ENCODE results near the gene TBXA2R.
"Not testable (repeated sequence)": the region's sequence is repeated elsewhere in the genome, so short reads cannot be mapped to it uniquely, and the experiment has no call there.

Gene TBXA2R

DNA sequence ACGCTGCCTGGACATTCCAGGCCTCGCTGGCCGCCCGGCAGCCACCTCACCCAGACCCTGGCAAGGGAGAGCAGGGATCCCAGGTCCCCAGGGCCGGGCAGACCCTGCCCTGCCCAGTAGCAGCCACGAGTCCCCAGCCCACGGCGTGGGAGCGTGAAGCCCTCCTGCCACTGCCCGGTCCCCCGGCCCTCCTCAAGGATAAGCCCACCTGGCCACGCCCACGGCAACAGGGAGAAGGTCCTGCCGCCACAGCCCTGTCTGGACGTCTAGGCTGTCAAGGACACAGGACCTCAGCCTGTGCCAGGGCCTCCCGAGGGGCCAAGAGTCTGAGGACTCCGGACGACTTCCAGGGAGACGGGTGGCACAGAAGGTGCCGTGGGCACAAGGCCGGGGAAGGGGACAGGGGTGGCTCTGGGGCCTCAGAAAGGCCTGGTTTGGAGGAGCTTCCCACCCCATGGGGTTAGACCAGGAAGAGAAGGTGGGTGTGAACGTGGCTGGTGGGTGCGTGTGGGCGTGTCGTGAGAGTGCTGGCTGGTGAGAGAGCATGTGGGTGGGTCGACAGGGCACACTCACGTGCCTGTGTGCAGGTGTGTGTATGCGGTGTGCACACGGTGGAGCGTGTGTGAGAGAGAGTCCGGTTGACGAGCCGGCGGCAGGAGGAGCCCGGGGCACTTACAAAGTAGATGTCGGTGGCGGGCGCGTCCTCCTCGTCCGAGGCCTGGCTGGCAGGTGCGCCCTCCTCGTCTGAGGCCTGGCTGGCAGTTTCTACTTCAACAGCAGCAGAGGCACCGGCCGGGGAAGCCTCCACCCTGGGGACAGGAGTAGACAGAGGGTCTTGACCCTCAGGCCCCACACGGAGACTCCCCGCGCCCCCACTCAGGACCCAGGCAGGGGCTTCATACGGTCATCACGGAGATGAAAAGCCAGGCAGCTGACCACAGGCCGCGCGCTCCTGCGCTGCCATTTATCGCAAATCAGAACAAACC is 31.8 kb upstream of the TBXA2R start:
- no peak for DNase-seq

DNA sequence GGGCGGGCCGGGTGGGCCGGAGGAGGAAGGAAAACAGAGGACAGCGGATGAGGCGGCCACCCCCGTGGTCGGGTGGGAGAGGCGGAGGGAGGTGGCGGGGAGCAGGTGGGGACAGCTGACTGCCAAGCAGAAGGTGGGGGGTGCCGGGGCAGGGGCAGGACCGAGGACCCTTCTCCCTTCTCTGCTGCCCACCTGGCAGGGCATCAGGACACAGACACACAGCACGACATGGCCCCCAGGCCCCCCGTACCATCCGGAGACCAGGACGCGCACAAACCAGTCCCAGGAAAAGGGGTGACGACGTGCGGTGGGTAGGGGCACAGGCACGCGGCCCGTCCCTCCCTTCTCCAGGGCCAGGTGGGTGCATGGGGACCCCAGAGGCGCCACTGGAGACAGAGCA is 30.9 kb upstream of the TBXA2R start:
- DNase-seq, result no peak

DNA sequence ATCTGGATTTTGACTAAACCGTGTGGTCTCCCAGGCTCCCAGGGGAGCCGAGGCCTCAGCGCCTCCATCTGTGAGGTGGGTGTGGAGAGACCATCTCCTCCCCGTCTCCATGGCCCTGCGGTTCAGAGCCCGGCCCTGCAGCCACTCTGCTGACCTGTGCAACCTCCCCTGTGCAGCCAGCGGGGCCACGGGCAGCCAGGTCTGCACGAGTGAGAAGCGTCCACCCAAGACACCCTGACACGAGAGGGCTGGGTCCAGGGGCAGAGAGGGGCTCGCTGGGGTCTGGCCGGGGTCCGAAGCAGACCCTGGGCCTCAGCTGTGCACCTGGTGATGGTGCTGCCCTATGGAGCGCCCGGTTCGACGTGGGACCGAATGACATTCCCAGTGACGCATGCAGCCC is 30.3 kb upstream of the TBXA2R start:
- DNase-seq, result no peak

DNA sequence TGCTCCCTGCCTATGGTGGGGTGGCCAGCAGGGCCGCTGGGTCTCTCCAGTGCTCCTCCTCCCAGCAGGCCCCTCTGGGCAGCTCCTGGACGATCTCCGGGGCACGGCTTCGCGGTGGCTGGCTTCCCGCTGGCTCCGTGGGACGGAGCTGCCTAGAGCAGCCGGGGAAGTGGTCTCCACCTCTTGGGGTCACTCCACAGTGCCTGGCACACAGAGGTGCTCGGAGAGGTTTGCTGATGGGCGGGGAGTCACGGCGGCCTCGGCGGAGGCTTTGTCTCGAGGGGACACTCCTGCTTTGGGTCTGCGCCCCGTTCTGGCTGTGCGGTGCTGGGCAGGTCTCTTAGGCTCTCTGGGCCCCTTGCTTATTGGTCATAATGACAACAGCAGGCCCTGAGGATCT is 29.8 kb upstream of the TBXA2R start:
- no peak for DNase-seq

DNA sequence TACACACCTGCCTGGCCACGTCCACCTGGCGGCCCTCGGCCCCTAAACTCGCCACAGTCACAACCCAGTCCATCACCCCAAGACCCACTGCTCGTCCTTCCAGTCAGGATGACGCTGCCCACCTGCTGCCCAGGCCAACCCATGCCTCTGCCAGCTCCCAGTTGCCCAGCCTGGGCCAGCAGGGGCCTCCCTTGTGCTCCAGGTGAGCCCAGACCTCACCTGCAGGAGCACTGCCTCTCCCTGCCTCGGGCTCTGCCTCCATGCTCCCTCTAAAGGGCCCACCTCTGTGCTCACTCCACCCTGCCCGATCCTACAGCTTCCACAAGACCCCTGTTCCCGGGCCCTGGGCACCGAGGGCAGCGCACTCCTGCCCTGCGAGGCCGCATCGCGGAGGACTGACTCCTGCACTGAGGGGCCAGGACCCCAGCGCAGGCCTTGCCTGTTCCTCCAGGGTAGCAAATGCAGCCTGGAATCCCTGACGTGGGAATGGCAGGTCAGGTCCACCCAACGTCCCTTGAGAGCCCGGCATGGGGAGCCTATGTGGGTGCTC is 27.9 kb upstream of the TBXA2R start:
- no peak for DNase-seq

DNA sequence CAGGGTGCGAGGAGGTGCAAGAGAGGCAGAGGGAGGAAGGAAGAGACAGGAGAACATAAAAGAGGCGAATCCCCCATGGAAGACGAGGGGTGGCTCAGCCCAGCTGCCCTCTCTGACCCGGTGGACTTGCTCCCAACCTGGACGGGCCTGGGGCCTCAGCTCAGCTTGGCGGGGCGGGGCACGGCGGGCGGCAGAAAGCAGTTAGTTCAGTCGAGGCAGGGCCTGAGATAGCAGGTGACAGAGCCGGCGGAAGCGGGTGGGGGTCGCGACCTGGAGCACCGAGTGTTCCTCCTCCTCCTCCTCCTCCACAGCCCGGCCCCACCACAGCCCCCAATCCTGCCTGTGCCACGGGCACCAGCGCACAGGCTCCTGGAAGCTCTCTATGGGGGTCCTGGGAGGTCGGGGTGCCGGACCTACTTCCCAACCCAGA is 26.9 kb upstream of the TBXA2R start:
- no peak for DNase-seq

DNA sequence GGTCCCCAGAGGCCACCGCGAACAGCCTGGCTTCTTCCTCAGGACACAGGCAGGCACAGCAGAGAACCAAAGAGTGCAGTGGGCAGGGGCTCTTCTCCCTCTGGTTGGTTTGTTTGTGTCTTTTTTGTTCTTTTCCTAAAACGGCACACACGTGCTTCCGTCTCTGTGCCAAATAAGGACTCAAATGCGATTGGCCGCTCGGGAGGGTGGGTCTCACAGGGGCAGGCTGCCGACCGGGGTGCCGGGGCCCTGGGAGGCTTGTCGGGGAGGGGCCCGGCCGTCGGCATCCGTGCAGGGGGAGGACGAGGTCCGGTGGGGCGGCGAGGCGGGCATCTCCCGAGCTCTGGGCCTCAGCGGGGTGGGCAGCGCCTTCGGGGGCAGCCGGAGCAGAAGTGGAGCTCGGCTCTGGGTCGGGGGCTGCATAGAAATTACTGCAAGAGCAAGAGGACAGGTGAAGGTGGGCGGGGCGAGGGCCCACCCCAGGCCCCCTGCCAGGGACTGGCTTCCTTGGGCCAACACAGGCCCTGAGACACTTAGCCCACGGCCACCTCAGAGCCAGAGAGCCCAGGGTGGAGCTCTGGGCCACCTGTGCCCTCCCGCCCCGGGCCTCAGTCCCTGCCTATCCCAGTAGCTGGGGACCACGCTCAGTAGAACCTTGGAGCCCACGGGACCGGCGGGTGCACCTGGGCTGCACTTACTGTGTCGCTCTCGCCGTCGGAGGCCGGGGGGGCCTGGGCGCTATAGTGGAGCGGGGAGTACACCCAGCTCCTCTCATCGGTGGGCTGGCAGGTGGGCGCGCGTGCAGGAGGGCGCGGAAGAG is 26.3 kb upstream of the TBXA2R start:
- DNase-seq, result no peak

DNA sequence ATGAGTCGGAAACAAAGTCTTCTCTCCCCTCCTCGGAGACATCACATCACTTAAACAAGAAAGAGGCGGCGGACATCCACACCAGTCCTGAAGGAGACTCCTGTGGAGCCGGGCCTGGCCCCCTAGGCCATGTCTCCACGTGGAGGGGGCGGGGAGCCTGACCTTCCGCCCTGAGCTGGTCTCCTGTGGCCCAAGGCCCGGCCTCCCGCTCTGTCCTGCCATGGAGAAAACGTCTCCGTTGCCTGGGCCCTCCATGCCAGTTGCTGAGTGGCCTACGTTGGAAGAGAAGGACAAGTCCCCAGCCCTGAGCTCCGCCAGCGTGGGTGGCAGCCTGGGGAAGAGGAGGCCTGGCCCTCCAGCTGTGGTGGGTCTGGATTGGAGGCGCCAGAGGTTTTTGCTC is 25.4 kb upstream of the TBXA2R start:
- DNase-seq, result no peak

DNA sequence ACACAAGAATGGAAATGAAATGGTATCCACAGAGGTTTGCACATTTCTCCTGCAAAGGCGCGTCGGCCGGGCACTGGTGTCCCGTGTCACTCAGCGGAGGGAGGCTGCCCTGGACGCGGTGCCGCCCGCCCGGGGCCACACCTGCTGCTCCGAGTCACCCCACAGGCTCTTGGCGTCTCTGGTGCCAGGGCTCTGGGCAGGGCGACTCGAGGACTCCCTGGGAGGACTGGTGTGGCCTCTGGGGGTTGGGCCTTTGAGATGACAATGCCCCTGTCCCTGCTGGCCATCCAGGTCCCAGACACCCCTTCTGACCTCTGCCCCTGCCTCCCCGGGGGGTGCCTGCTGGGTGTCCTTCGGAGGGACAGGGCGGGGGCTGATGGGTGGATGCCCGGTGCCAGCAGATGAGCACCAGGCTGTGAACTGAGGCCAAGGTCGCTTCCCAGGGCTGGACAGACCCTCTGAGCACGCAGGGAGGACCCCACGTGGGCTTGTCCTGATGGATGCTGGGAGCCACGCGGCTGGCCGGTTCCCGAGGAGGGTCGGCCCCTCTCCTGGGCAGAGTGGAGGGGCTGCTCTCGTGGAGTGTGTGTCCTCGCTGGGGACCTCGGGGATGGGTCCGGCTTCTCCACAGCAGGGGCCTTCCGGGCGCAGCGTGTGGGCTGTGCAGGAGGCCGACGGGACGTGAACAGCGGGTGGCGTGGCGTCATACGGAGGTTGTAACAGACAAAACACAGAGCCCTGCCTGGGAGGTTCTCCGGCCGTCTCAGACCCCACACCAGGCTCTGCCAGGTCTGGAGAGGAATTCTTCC is 24.6 kb upstream of the TBXA2R start:
- DNase-seq, result no peak

DNA sequence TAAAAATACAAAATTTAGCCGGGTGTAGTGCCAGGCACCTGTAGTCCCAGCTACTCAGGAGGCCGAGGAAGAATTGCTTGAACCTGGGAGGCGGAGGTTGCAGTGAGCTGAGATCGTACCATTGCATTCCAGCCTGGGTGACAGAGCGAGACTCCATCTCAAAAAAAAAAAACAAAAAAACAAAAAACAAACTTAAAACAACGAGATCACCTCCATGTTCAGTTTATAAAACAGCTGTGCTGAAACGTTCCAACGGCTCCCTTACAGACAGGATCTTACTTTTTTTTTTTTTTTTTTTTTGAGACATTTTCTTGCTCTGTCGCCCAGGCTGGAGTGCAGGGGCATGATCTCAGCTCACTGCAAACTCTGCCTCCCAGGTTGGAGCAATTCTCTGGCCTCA is 22.1 kb upstream of the TBXA2R start:
- DNase-seq, result not testable (repeated sequence)

DNA sequence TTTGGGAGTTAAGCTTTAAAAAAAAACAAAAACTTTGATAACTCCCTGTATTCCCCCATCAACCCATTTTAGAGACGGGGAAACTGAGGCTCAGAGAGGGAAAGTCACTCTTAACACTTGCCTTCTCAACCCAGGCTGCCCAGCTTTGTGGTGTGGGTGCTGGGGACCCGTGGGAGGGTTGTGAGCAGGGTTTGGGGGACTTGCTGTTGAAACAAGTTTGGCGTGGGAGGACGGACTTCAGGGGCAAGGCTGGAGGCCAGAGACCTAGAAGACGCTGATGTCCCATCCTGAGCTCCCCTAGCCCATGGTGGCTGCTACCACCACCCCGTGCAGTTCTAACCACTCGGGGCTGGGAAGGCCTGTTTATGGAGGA is 20.7 kb upstream of the TBXA2R start:
- no peak for DNase-seq

DNA sequence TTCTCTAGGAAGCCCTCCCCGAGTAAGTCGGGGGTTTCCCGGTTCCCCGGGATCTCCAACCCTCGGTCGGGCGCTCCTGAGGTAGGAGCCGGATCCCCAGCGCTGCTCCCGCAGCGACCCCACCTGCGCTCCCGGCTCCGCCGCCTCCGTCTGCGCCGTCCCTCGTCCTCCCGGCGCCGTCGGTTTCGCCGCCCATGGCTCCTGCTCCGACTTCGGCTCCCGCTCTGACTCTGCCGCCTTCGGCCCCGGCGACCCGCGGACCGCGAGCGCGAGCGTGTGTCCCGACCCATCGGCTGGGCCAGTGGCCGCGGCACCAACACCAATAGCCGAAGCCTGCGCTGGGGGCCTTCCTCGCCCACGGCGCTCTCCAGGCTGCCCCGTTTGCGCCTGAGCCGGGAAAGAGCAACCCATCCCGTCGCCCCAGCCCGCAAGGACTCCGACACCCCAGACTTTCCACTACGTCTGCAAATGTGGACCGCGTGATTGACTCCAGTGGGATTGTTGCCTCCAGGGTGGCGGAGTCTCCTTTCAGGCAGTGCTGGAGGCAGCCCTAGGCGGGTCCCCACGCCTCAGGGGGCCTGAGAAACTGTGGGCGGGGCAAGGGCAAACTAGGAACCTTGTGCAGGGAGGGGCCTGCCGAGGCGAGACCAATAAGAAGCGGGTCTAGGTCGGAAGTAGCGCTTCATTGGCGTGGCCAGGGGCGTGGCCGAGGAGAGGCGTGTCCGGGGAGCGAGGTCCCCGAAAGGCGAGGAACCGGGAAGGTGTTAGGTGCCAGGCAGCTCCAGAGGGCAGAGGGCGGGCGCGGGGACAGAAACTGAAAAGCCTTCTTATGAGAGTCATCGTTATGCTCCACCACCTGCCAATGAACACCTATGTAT is 20.0 kb upstream of the TBXA2R start, which contains the start of gene CACTIN:
Gene CACTIN (minus strand): TSS at position 318 of the 878 bp plus-strand sequence. CDS start 28 bp downstream, at position 290.
- peak; percentile 98 to 99 for DNase-seq

DNA sequence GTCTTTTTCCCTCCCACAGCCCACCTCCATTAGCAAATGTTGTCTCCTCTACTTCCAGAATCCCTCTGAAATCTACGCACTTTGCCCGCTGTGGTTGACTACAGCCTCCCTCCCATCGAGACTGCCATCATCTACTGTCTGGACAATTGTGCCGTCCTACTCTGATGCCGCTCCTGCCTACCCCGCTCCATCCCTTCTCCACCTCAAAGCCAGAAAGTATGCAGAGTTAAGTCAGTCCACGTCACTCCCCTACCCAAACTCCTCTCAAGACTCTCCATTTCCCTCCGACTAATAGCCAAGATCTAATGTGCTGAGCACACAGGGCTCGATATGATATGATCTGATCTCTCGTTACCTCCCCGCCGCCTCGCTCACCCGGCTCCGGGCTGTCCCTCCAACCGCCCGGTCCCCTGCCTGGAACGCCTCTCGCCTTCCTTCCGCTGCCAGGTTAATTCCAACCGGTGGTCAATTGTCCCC is 19.4 kb upstream of the TBXA2R start:
- no peak for DNase-seq

DNA sequence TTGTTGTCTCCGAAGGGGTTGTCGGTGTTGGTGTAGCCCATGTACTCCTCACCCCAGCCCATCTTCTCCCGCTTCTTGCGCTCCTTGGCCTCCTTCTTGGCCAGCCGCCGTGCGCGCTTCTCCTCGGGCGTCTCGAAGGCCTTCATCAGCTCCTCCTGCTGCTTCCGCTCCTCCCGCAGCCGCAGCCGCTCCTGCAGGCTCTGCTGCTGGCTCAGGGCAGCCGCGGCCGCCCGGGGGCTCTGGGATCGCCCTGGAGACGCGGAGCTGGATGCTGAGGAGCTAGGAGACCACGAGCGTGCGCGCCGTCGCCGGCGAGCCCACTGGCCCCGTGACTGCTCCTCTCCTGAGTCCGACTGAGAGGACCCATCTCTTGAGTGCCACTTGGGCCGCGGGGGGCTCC is 17.0 kb upstream of the TBXA2R start:
- DNase-seq, result no peak

DNA sequence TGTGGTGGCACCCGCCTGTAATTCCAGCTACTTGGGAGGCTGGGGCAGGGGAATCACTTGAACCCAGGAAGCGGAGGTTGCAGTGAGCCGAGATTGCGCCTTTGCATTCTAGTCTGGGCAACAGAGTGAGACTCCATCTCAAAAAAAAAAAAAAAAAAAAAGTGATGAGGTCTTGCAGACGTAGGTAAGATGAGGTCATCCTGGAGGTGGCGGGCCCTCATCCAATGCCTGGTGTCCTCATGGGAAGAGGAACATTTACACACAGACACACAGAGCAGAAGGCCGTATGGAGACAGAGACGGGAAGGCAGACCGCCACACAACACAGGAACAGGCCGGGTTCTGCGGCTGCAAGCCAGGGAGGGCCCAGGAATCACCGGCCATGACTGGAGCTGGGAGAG is 15.5 kb upstream of the TBXA2R start:
- DNase-seq, result no peak

DNA sequence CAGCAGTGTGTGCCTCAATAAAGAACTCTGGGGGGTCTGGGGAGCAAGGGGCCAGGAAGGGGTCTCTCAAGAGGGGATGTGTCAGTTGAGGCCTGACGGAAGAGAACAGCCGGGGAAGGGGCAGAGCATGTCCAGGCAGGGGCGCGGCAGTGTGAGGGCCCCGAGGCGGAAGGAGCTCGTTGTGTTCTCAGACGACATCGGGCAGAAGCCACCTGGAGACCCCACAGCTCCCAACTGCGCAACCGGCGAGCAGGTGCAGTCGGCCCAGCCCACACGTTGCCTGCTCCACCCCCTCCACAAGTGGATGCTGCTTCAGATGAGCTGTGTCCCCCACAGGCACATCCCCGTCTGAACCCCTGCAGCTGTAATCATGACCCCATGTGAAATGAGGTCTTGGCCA is 15.0 kb upstream of the TBXA2R start:
- no peak for DNase-seq

DNA sequence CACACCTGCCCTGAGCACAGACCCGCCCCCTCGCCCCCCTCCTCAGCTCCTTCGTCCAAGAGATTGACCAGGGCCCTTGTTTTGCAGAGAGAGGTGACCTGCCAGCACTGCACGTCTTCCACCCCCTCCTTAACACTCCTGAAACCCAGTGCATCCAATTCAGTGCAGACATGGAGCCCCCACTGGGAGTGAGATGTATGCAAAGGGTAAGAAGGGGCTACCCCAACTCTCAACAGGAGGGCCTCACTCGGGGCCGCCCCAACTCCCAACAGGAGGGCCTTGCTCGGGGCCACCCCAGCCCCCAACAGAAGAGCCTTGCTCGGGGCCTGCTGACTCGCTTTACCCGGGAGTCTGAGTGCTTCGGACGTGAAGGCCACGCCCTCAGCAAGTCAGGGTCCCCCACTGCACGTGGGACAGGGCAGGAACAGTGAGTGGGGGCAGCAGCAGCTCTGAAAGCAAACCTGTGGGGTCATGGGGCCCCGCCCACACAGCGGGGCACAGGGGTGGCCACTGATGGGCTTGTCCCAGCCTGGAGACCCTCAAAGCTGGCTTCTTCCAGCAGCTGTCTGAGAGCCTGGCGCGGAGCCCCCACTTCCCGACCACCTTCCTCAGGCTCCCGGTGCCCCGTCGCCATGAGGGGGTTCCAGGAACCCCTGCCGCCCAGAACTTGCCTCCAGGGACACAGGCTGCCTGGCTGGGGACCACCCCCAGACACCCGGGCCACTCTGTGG is 14.3 kb upstream of the TBXA2R start:
- no peak for DNase-seq

DNA sequence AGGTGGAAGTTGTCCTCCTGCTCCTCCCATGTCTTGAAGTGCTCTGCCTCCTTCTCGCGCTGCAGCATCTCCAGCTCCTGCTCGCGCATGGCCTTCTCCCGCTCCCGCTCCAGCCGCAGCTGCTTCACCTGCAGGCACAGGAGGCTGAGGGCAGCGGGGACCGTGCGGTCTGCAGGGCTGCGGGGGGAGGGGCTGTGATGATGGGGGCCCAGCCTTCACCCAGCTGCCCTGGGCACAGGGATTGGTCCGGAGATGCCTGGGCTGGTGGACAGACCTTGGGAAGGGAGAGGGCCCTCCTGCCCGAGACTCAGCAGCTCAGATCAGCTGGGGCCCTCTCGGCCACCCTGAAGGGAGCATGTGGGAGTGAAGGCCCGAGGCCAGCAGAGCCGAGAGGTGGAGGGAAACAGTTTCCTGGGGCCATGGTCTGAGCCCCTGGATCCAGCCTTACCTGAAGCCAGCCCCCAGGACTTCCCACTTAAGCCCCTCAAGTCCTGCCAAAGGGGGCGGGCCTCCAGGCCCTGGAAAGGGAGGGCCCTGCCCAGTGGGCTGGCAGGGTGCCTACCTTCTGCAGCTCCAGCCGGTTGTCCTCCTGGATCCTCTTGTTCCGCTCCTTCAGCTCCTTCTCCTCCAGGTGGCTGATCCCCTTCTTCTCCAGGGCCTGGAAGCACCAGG is 13.6 kb upstream of the TBXA2R start:
- no peak for DNase-seq

DNA sequence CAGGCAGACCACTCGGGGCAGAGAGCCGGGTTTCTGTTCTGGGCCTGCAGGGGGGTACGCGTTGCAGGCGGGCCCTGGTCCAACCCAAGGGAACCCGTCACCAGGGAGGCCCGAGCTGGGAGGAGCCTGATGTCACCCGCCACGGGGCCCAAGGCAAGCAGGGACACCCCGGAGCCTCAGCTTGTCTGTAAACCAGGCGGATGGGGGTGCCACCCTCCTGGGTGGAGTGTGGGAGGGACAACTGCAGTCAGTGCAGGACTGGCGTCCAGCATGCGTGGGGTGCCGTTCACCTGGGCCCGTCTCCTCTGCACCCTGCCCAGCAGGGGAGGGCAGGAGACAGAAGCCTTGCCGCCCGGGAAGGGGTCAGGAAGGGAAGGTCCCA is 12.9 kb upstream of the TBXA2R start:
- no peak for DNase-seq

Measured in NCI-H446 (cell line).